Measurements from ENCODE around the gene PTGER2. TPM values are rescaled to one million over a fixed set of nuclear protein-coding genes. Genes with fewer than 3 reads are reported as not detected.

PTGER2 gene
- total RNA-seq, 1 donor from 2014 or later = 5.3 TPM

DNA sequence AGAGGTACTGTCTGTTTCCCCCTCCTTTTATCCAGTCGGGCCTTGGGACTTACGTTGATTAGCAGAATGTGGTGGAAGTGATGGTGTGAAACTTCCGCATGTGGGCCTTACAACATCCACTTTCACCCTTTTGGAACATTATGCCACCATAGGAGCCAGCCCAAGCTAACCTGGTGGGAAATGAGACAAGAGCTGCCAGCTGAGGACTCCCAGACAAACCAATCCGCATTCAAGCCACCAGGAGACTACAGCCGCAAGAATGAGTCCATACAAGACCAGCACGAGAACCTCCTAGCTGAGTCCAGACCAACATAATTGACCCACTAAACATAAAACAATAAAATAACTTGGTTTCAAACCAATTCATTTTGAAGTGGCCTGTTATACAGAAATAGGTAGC is 9.1 kb upstream of the PTGER2 start:
- TF ChIP-seq, protein P1, sequence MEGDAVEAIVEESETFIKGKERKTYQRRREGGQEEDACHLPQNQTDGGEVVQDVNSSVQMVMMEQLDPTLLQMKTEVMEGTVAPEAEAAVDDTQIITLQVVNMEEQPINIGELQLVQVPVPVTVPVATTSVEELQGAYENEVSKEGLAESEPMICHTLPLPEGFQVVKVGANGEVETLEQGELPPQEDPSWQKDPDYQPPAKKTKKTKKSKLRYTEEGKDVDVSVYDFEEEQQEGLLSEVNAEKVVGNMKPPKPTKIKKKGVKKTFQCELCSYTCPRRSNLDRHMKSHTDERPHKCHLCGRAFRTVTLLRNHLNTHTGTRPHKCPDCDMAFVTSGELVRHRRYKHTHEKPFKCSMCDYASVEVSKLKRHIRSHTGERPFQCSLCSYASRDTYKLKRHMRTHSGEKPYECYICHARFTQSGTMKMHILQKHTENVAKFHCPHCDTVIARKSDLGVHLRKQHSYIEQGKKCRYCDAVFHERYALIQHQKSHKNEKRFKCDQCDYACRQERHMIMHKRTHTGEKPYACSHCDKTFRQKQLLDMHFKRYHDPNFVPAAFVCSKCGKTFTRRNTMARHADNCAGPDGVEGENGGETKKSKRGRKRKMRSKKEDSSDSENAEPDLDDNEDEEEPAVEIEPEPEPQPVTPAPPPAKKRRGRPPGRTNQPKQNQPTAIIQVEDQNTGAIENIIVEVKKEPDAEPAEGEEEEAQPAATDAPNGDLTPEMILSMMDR (IDR thresholded peaks at IDR 0.05) = no peak
- H3K36me3 ChIP-seq = no peaks in the 10 kb centered on the region
- intact Hi-C loops (cut with DNase I) = no loop called here
- H3K27ac ChIP-seq = no peak overlapping the region
- H3K4me3 ChIP-seq = no peak overlapping the region
- DNase-seq (no peak), ATAC-seq (no peak)
- no peaks in the 10 kb centered on the region for H3K9me3 ChIP-seq
- peaks cover 1% of the 10 kb centered on the region for H3K27me3 ChIP-seq
- H3K4me1 ChIP-seq = no peaks in the 10 kb centered on the region

DNA sequence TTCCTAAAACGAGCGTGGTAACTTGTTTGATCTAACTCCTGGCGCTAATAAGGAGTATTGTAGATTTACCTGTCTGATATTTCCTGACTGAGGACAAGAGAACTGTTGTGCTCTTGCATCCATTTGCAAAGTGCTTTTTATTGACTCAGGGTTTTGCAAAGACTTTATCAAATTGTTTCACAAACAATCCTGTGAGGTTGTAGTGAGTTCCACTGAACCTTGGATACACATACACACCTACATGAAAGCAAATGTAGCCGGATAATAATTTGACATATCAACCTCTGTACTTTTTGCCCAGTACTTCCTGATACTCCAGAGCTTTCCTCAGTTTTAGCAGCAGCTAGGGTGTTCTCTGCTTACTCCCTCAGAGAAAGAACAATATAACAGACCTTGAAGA is 6.7 kb upstream of the PTGER2 start:
- no peak overlapping the region for H3K27ac ChIP-seq
- H3K4me1 ChIP-seq = peaks cover 6% of the 10 kb centered on the region
- intact Hi-C loops (cut with DNase I) = no loop called here
- DNase-seq = no peak
- ATAC-seq = no peak
- no peak overlapping the region for H3K4me3 ChIP-seq
- H3K9me3 ChIP-seq = no peaks in the 10 kb centered on the region
- TF ChIP-seq, protein P1 (IDR thresholded peaks at IDR 0.05) = no peak
- H3K36me3 ChIP-seq = no peaks in the 10 kb centered on the region
- H3K27me3 ChIP-seq = peaks cover 4% of the 10 kb centered on the region

DNA sequence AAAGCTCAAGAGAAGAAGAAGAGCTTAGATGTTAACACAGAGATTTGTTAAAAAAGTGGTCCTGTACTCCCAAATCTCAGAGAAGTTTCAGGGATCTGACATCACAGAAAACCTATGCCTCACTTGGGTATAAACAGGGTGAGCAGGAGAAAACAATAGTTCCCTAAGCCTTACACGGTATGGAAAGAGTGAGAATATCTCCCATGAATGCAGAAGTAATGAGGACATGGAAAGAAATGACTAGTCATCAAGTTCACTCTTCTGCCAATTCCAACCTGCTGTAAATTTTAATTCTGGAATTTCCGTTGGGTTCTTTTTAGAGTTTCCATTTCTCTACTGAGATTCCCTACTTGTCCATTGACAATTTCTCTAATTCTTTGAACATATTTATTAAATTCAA is 6.2 kb upstream of the PTGER2 start:
- peaks cover 8% of the 10 kb centered on the region for H3K4me1 ChIP-seq
- intact Hi-C loops (cut with DNase I) = no loop called here
- no peak for DNase-seq
- H3K9me3 ChIP-seq = no peaks in the 10 kb centered on the region
- no peak overlapping the region for H3K27ac ChIP-seq
- no peak overlapping the region for H3K4me3 ChIP-seq
- peaks cover 4% of the 10 kb centered on the region for H3K27me3 ChIP-seq
- TF ChIP-seq, protein P1 (IDR thresholded peaks at IDR 0.05) = no peak
- no peaks in the 10 kb centered on the region for H3K36me3 ChIP-seq
- ATAC-seq = no peak

DNA sequence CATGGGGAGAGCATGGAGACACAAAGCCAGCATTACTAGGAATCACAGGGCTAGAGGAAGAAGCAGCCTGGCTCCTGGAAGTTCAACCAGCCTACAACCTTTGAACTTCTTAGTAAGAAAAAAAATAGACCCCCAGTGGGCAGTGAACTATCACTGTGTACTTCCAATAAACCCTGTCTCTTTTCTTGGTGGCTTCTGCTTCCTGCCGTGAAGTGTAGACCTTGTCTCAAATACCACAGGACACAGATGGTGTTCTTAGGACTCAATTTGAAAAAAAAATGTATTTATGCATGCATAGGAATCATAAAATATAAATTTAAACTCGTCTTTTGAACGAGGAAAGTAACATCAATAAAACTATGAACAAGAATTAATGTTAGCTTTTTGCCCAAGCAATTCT is 3.6 kb upstream of the PTGER2 start:
- H3K4me1 ChIP-seq = peaks cover 18% of the 10 kb centered on the region
- ATAC-seq = no peak

DNA sequence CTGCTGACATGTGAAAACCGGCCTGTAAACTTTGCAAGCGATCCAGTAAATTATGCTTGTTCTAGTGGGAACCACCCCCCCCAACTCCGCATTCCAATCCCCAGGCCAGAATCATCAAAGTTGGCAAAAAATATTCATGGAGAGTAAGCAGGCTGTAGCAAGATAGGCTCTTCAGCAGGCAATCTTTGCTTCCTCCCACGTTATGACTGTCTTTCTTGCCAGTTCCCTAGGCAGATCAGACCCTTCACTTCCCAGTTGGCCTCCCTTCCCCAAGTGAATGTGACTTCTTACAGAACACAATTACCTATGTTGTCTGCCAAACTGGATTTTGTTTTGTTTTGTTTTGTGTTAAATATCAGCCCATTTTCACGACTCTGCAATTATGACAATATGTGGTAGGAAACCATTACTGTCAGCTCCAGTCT is 1.2 kb upstream of the PTGER2 start:
- no peak for DNase-seq
- peaks cover 4% of the 10 kb centered on the region for H3K27me3 ChIP-seq
- peaks cover 18% of the 10 kb centered on the region for H3K4me1 ChIP-seq
- ATAC-seq = peak; percentile 5
- TF ChIP-seq, protein P1 (IDR thresholded peaks at IDR 0.05) = no peak
- H3K27ac ChIP-seq = peak overlapping the region; percentile 78
- H3K36me3 ChIP-seq = no peaks in the 10 kb centered on the region
- H3K4me3 ChIP-seq = peak overlapping the region; percentile 62
- no peaks in the 10 kb centered on the region for H3K9me3 ChIP-seq
- intact Hi-C loops (cut with DNase I) = no loop called here

More for the DNA sequence above, 3.6 kb upstream of the PTGER2 start:
- DNase-seq = no peak
- intact Hi-C loops (cut with DNase I) = no loop called here
- TF ChIP-seq, protein P1 (IDR thresholded peaks at IDR 0.05) = no peak
- no peak overlapping the region for H3K27ac ChIP-seq
- H3K27me3 ChIP-seq = peaks cover 4% of the 10 kb centered on the region
- no peak overlapping the region for H3K4me3 ChIP-seq
- no peaks in the 10 kb centered on the region for H3K36me3 ChIP-seq
- no peaks in the 10 kb centered on the region for H3K9me3 ChIP-seq

DNA sequence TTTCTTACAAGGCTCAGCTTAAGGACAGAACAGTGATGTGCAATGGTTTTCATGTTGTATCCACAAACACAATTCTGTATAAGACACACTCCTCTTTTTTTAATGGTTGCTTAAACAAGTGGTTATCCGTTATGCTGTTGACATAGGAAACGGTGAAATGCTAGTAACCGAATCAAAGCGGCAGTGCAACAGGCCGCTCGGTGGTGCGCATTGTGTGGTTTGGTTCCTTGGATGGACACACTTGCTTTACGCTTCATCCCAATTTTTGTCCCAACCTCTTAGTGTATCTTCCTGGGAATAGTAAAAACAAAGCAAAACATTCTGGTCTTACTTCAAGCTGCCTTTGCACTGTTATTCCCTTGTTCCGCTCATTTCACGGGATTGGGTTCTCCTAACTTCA is 650 bp upstream of the PTGER2 start:
- no peaks in the 10 kb centered on the region for H3K9me3 ChIP-seq
- ATAC-seq = no peak
- intact Hi-C loops (cut with DNase I) = no loop called here
- peak overlapping the region; percentile 78 for H3K27ac ChIP-seq
- no peaks in the 10 kb centered on the region for H3K36me3 ChIP-seq
- TF ChIP-seq, protein P1 (IDR thresholded peaks at IDR 0.05) = no peak
- H3K4me1 ChIP-seq = peaks cover 18% of the 10 kb centered on the region
- peak overlapping the region; percentile 62 for H3K4me3 ChIP-seq
- no peak for DNase-seq
- H3K27me3 ChIP-seq = peaks cover 4% of the 10 kb centered on the region

All from upper lobe of right lung (tissue), 1 donor.